GM12878 (cell line): ENCODE data around the gene A3GALT2. TPM values are rescaled to one million over a fixed set of nuclear protein-coding genes. Genes with fewer than 3 reads are reported as not detected.

Experiments used
- ATAC-seq: fragments of 200-7000 bp; cut with Tn5 transposase; 3 replicates; pipeline ENCODE4 v1.9.1; 2020; ENCODE audit warnings: mild to moderate bottlenecking, moderate library complexity
- BruUV-seq: library from RNA; stranded (reverse); fragments of 400-500 nt; replicated peaks from 2 replicates; lab custom pipeline; 2021; lab: Mats Ljungman, UMichigan
- CTCF ChIA-PET: fragments of 300-600 bp; sonication (Branson Sonifier 250); formaldehyde crosslinking; extraction: SDS; loops from one replicate; lab custom pipeline; 2021; ENCODE audit warnings: inconsistent platforms; lab: Yijun Ruan, JAX
- POLR2A ChIA-PET: fragments of 350-600 bp; formaldehyde crosslinking; extraction: SDS; loops from one replicate; lab custom pipeline; 2021; ENCODE audit warnings: inconsistent platforms; lab: Charles Lee
- RAD21 ChIA-PET: fragments of 300-600 bp; sonication (Branson Sonifier 250); formaldehyde crosslinking; loops from one replicate; lab custom pipeline; 2023; ENCODE audit warnings: antibody characterized with exemption; ENCODE audit not compliant: unreplicated experiment; lab: Charles Lee
- SMC1A ChIA-PET: fragments of 300-600 bp; sonication (Branson Sonifier 250); formaldehyde crosslinking; loops from one replicate; lab custom pipeline; 2023; ENCODE audit not compliant: unreplicated experiment, uncharacterized antibody; lab: Charles Lee
- DNase-seq: peaks from one replicate; pipeline ENCODE4 v3.0.0-alpha.2; 2011; ENCODE audit warnings: low read depth, low spot score
- FAIRE-seq: peaks from 3 replicates; lab custom pipeline; 2011; peaks lifted over from hg19 to GRCh38; lab: Jason Lieb, UNC
- H2AFZ ChIP-seq: 2 replicates; pipeline ENCODE4 v1.6.0; 2011; ENCODE audit warnings: low read depth, low read length, control low read depth; ENCODE audit not compliant: control insufficient read depth
- H3K27ac ChIP-seq: 2 replicates; pipeline ENCODE4 v1.5.1; 2011; ENCODE audit warnings: control low read depth; ENCODE audit not compliant: control insufficient read depth, insufficient read depth
- H3K27me3 ChIP-seq, 2 experiments: replicated peaks in 1 of 2; 2 replicates each; pipeline versions ENCODE4 v1.6.0 to v1.6.1; 2011; ENCODE audit warnings: low read length in 1 of 2; ENCODE audit not compliant: control insufficient read depth in 2 of 2, insufficient read depth in 2 of 2
- H3K36me3 ChIP-seq, 2 experiments: 2 replicates each; pipeline ENCODE4 v1.5.1; 2011; ENCODE audit warnings: low read length in 1 of 2; ENCODE audit not compliant: control insufficient read depth in 2 of 2, insufficient read depth in 2 of 2
- H3K4me1 ChIP-seq: 2 replicates; pipeline ENCODE4 v1.6.1; 2011; ENCODE audit warnings: mild to moderate bottlenecking, low read length, moderate library complexity, mixed read lengths; ENCODE audit not compliant: control insufficient read depth, insufficient read depth
- H3K4me2 ChIP-seq: 2 replicates; pipeline ENCODE4 v1.6.0; 2011; ENCODE audit warnings: control low read depth; ENCODE audit not compliant: control insufficient read depth, insufficient read depth
- H3K4me3 ChIP-seq: fragments of 200-600 bp; sonication (generic); 2 replicates; pipeline ENCODE4 v1.5.1; 2016
- H3K79me2 ChIP-seq: 2 replicates; pipeline ENCODE4 v1.6.0; 2011; ENCODE audit warnings: low read length; ENCODE audit not compliant: control insufficient read depth, insufficient read depth
- H3K9ac ChIP-seq: 2 replicates; pipeline ENCODE4 v1.8.0; 2011; ENCODE audit warnings: low read length, control low read depth, mixed read lengths; ENCODE audit not compliant: control insufficient read depth, insufficient read depth
- H3K9me3 ChIP-seq: replicated peaks from 3 replicates; pipeline ENCODE4 v1.5.1; 2011; ENCODE audit warnings: mild to moderate bottlenecking, low read length; ENCODE audit not compliant: control insufficient read depth, insufficient read depth
- H4K20me1 ChIP-seq: 2 replicates; pipeline ENCODE4 v1.6.0; 2011; ENCODE audit not compliant: control insufficient read depth, insufficient read depth
- BCL11A ChIP-seq: IDR thresholded peaks from 2 replicates; pipeline ENCODE4 v1.6.1; 2011; ENCODE audit warnings: low read depth, low read length
- BHLHE40 ChIP-seq, 2 experiments: fragments of 450-650 bp in 1 of 2; IDR thresholded peaks; 2 replicates each; pipeline ENCODE4 v1.6.1; 2011 to 2017; ENCODE audit warnings: low read depth in 2 of 2, borderline replicate concordance in 1 of 2, improper control_type of control experiment in 1 of 2, low read length in 1 of 2, mild to moderate bottlenecking in 1 of 2
- ESRRA ChIP-seq: IDR thresholded peaks from 2 replicates; pipeline ENCODE4 v1.6.1; 2012; ENCODE audit warnings: mild to moderate bottlenecking, low read length, improper control_type of control experiment
- POLR2AphosphoS2 ChIP-seq: IDR thresholded peaks from 2 replicates; pipeline ENCODE4 v1.6.1; 2011; ENCODE audit warnings: low read depth, mild to moderate bottlenecking, low read length, improper control_type of control experiment, moderate library complexity
- WGBS: methylation state at CpG from one replicate; pipeline ENCODE4 v1.1.6; 2016; ENCODE audit warnings: low lambda C conversion rate; ENCODE audit not compliant: insufficient replicate concordance, insufficient coverage; ENCODE audit errors: missing lambda C conversion rate; 5-methylcytosine and 5-hydroxymethylcytosine counted together
- in situ Hi-C: fragments of 300-500 bp; cut with MboI; formaldehyde crosslinking; loops from 9 replicates; pipeline ENCODE4 v1.14.3; 2018; ENCODE audit warnings: mixed read lengths
- intact Hi-C: fragments of 100-400 bp; cut with micrococcal nuclease; formaldehyde crosslinking; loops from one replicate; pipeline ENCODE4 v1.14.2; 2022; ENCODE audit not compliant: unreplicated experiment
- polyA plus RNA-seq, 11 experiments: library from polyadenylated mRNA; depleted of rRNA in 4 of 11; unstranded in 6 of 11; stranded (reverse) in 5 of 11; fragments of >200 nt; fragmentation: Nextera tagmentation in 4 of 11; fragmentation: Illumina TruSeq in 1 of 11; extraction: Ambion mirVana in 4 of 11; extraction: Trizol in 1 of 11; gene quantifications; 1 replicate in 1 of 11; 2 replicates in 10 of 11; pipeline versions ENCODE4 v1.2.1 to v1.2.3, GENCODE V29; 2011 to 2016; ENCODE audit warnings: inconsistent platforms in 2 of 11, missing spikeins in 2 of 11, low read depth in 1 of 11
- total RNA-seq, 4 experiments: library from RNA; depleted of rRNA in 3 of 4; stranded (reverse); fragments of >200 nt in 3 of 4; fragmentation: Illumina TruSeq in 1 of 4; extraction: Trizol in 1 of 4; gene quantifications; 2 replicates each; pipeline versions ENCODE4 v1.2.1 to v1.2.3, GENCODE V29; 2013 to 2021

The A3GALT2 gene
- total and polyA plus RNA-seq, 10 of the 15 experiments (the other 5 are each of a cell fraction or from before 2014, with no cell fraction given), result not detected

- no peaks in the 10 kb centered on the region for H3K4me1 ChIP-seq
- no peaks in the 10 kb centered on the region for H3K36me3 ChIP-seq
- TF ChIP-seq POLR2AphosphoS2 (no peak), BCL11A (no peak)
- TF ChIP-seq, all 136 proteins: peak for 0
- no peak overlapping the region for H2AFZ ChIP-seq
- H3K79me2 ChIP-seq, result no peaks in the 10 kb centered on the region
- ChIA-PET SMC1A (no interaction called here), POLR2A (no interaction called here), RAD21 (no interaction called here), CTCF (interaction anchor here (1.9 kb wide), 1 partner anchor 12 kb away, joined by 6 read pairs; no protein-coding TSS in a partner anchor)
- no peak for ATAC-seq
- no peak overlapping the region for H3K9ac ChIP-seq
- DNase-seq, result peak; percentile 23
- no peaks in the 10 kb centered on the region for H4K20me1 ChIP-seq
- WGBS, result no CpG with 5 or more reads among the region's 5 CpGs
- BruUV-seq, result no TSS peak
- H3K4me2 ChIP-seq, result no peak overlapping the region
- H3K27me3 ChIP-seq, result no peaks in the 10 kb centered on the region; a peak in 1 of 4 replicates
- H3K9me3 ChIP-seq, result no peaks in the 10 kb centered on the region
- intact Hi-C loops (no loop called here), in situ Hi-C loops (no loop called here)
- no peak overlapping the region for H3K4me3 ChIP-seq
- H3K27ac ChIP-seq, result no peak overlapping the region
- no peak for FAIRE-seq
These were observed 13.4 kb downstream of the A3GALT2 start for GRCh38 chr1:33307494-33307864.

- RAD21 ChIA-PET, result interaction anchor here (1.3 kb wide), 1 partner anchor 11 kb away, joined by 5 read pairs; no protein-coding TSS in a partner anchor
These were observed 14.0 kb downstream of the A3GALT2 start for GRCh38 chr1:33306653-33307493.

More at GRCh38 chr1:33306653-33307493, 14.0 kb downstream of the A3GALT2 start:
- Histone ChIP-seq H3K4me1 (no peaks in the 10 kb centered on the region), H3K36me3 (no peaks in the 10 kb centered on the region), H2AFZ (no peak overlapping the region), H3K4me3 (no peak overlapping the region), H3K27ac (no peak overlapping the region), H3K27me3 (no peaks in the 10 kb centered on the region; a peak in 1 of 4 replicates), H3K79me2 (no peaks in the 10 kb centered on the region), H4K20me1 (no peaks in the 10 kb centered on the region), H3K9ac (no peak overlapping the region), H3K9me3 (no peaks in the 10 kb centered on the region), H3K4me2 (no peak overlapping the region)
- in situ Hi-C loops, result no loop called here
- no TSS peak for BruUV-seq
- intact Hi-C loops, result no loop called here
- no peak for FAIRE-seq
- POLR2A ChIA-PET, result no interaction called here
- 79% methylated on average over 87 of the region's 113 CpGs for WGBS
- TF ChIP-seq BHLHE40 (IDR thresholded peaks at IDR 0.05; ENCODE audit: borderline replicate concordance in 1 of 2, low read depth in 2 of 2, low read length in 1 of 2) (no peak), ESRRA (no peak)
- CTCF ChIA-PET, result interaction anchor here (1.9 to 4.1 kb wide), 2 partner anchors 11 kb away, joined by 6 to 28 read pairs; no protein-coding TSS in a partner anchor
- no peak for ATAC-seq
- SMC1A ChIA-PET, result interaction anchor here (2.3 kb wide), 1 partner anchor 11 kb away, joined by 6 read pairs; no protein-coding TSS in a partner anchor
- DNase-seq, result no peak
